Sigmoid colon (tissue), 7 donors: ENCODE data around the gene CDH23. TPM values are rescaled to one million over a fixed set of nuclear protein-coding genes. Genes with fewer than 3 reads are reported as not detected.

ENCODE experiments used
- DNase-seq: peaks from one replicate; pipeline ENCODE4 v3.0.0-alpha.2; 2019
- H3K27ac ChIP-seq, 4 donors: fragments of 200-600 bp; sonication (generic); one replicate each; pipeline ENCODE4 v1.5.1; 2016 to 2019; ENCODE audit warnings: mild to moderate bottlenecking in 1 of 4
- H3K27me3 ChIP-seq, 3 donors: fragments of 200-600 bp; sonication (generic); one replicate each; pipeline ENCODE4 v1.5.1; 2019; ENCODE audit warnings: mild to moderate bottlenecking in 1 of 3
- H3K36me3 ChIP-seq, 4 donors: fragments of 200-600 bp; sonication (generic); one replicate each; pipeline ENCODE4 v1.5.1; 2016 to 2019
- H3K4me1 ChIP-seq, 4 donors: fragments of 200-600 bp; sonication (generic); one replicate each; pipeline ENCODE4 v1.5.1; 2017 to 2019
- H3K4me3 ChIP-seq, 4 donors: fragments of 200-600 bp; sonication (generic); one replicate each; pipeline ENCODE4 v1.5.1; 2017 to 2019; ENCODE audit warnings: mild to moderate bottlenecking in 2 of 4, moderate library complexity in 1 of 4
- H3K9me3 ChIP-seq, 4 donors: fragments of 200-600 bp in 3 of 4; sonication (generic) in 3 of 4; one replicate each; pipeline versions ENCODE4 v1.5.1 to v1.6.1; 2013 to 2019
- CTCF ChIP-seq, 4 experiments: fragments of 450-650 bp in 3 of 4; fragments of 200-600 bp in 1 of 4; IDR thresholded peaks; one replicate each; pipeline ENCODE4 v1.5.1; 2016 to 2019; ENCODE audit warnings: antibody characterized with exemption in 4 of 4, mild to moderate bottlenecking in 3 of 4, moderate library complexity in 2 of 4
- EP300 ChIP-seq, 4 donors: sonication (generic); formaldehyde crosslinking; IDR thresholded peaks; one replicate each; pipeline ENCODE4 v1.6.1; 2017; ENCODE audit warnings: antibody characterized with exemption in 4 of 4
- POLR2A ChIP-seq, 2 donors: fragments of 450-650 bp; IDR thresholded peaks; one replicate each; pipeline ENCODE4 v1.6.1; 2016; ENCODE audit warnings: antibody characterized with exemption in 2 of 2, mild to moderate bottlenecking in 2 of 2, moderate library complexity in 2 of 2
- POLR2AphosphoS5 ChIP-seq, 4 donors: sonication (generic); formaldehyde crosslinking; IDR thresholded peaks; one replicate each; pipeline ENCODE4 v1.6.1; 2017; ENCODE audit warnings: antibody characterized with exemption in 4 of 4
- WGBS, 2 donors: extraction: QIAGEN DNeasy Blood & Tissue Kit; methylation state at CpG; one replicate each; pipeline ENCODE4 v1.1.7; 2013; 5-methylcytosine and 5-hydroxymethylcytosine counted together
- intact Hi-C: fragments of 100-400 bp; cut with DNase I; formaldehyde crosslinking; loops from one replicate; pipeline ENCODE4 v1.15.1; 2023
- polyA plus RNA-seq, 3 donors: library from polyadenylated mRNA; stranded (reverse); fragments of 200-250 nt; gene quantifications; one replicate each; pipeline ENCODE4 v1.2.3, GENCODE V29; 2013
- total RNA-seq, 4 donors: library from RNA; depleted of rRNA; stranded (reverse); fragments of >200 nt; gene quantifications; one replicate each; pipeline ENCODE4 v1.1.0, GENCODE V29; 2016
- donor health status: healthy with polysubstance abuse.
- donor health status: Bipolar disorder and iron deficiency.
- donor health status: healthy.

Gene CDH23
- total and polyA plus RNA-seq, 7 donors: 1.5 to 7.2 (median 3.0) TPM

GRCh38 chr10:71382757-71383156, 14.0 kb upstream of the CDH23 start:
- Histone ChIP-seq H3K27me3 (no peaks in the 10 kb centered on the region), H3K4me1 (peaks cover 0 to 2% (median under 1%) of the 10 kb centered on the region in 4 donors), H3K9me3 (no peaks in the 10 kb centered on the region), H3K36me3 (no peaks in the 10 kb centered on the region), H3K4me3 (no peak overlapping the region), H3K27ac (no peak overlapping the region)
- 92 to 97% methylated on average over 1 of the region's 1 CpG for WGBS, 2 donors
- intact Hi-C loops: loop anchor here (5.0 kb wide), 1 partner anchor 430 kb away; no protein-coding TSS in a partner anchor
- DNase-seq: no peak
- TF ChIP-seq EP300 (IDR thresholded peaks at IDR 0.05) (no peak), CTCF (IDR thresholded peaks at IDR 0.05) (no peak), POLR2AphosphoS5 (IDR thresholded peaks at IDR 0.05) (no peak), POLR2A (IDR thresholded peaks at IDR 0.05) (no peak)

GRCh38 chr10:71383972-71384687, 12.6 kb upstream of the CDH23 start:
- Histone ChIP-seq H3K27me3 (no peaks in the 10 kb centered on the region), H3K27ac (no peak overlapping the region), H3K4me3 (no peak overlapping the region), H3K9me3 (no peaks in the 10 kb centered on the region), H3K4me1 (no peaks in the 10 kb centered on the region), H3K36me3 (no peaks in the 10 kb centered on the region)
- intact Hi-C loops: loop anchor here (2.0 to 5.0 kb wide), 2 partner anchors 187 to 428 kb away; no protein-coding TSS in a partner anchor
- peak; percentile 83 for DNase-seq
- TF ChIP-seq POLR2AphosphoS5 (IDR thresholded peaks at IDR 0.05): no peak
- TF ChIP-seq EP300 (IDR thresholded peaks at IDR 0.05): no peak
- no peak for TF ChIP-seq POLR2A (IDR thresholded peaks at IDR 0.05)
- TF ChIP-seq CTCF (IDR thresholded peaks at IDR 0.05): peak; percentile 75 to 91 (median 87)
- 19 to 27% methylated on average over 10 of the region's 10 CpGs for WGBS, 2 donors

GRCh38 chr10:71388171-71388570, 8.5 kb upstream of the CDH23 start:
- H3K4me3 ChIP-seq: no peak overlapping the region
- no peak for DNase-seq
- H3K9me3 ChIP-seq: no peaks in the 10 kb centered on the region
- intact Hi-C loops: no loop called here
- 59 to 81% methylated on average over 5 of the region's 5 CpGs for WGBS, 2 donors
- H3K27ac ChIP-seq: no peak overlapping the region
- TF ChIP-seq POLR2AphosphoS5 (IDR thresholded peaks at IDR 0.05) (no peak), EP300 (IDR thresholded peaks at IDR 0.05) (no peak), POLR2A (IDR thresholded peaks at IDR 0.05) (no peak)
- no peaks in the 10 kb centered on the region for H3K4me1 ChIP-seq
- H3K27me3 ChIP-seq: peaks cover 0 to 10% (median 0%) of the 10 kb centered on the region in 3 donors
- no peaks in the 10 kb centered on the region for H3K36me3 ChIP-seq

- Histone ChIP-seq H3K4me3 (no peak overlapping the region), H3K27me3 (peaks cover 0 to 10% (median 0%) of the 10 kb centered on the region in 3 donors), H3K9me3 (no peaks in the 10 kb centered on the region), H3K4me1 (no peaks in the 10 kb centered on the region), H3K27ac (no peak overlapping the region), H3K36me3 (no peaks in the 10 kb centered on the region)
- TF ChIP-seq POLR2A (IDR thresholded peaks at IDR 0.05): no peak
- TF ChIP-seq CTCF (IDR thresholded peaks at IDR 0.05): no peak
- TF ChIP-seq EP300 (IDR thresholded peaks at IDR 0.05): no peak
- TF ChIP-seq POLR2AphosphoS5 (IDR thresholded peaks at IDR 0.05): no peak
- WGBS, 2 donors: 82 to 89% methylated on average over 8 of the region's 8 CpGs
- intact Hi-C loops: no loop called here
- DNase-seq: peak; percentile 35
Measured at GRCh38 chr10:71388583-71389310, 8.0 kb upstream of the CDH23 start.

GRCh38 chr10:71389768-71390460, 6.8 kb upstream of the CDH23 start:
- Histone ChIP-seq H3K9me3 (no peaks in the 10 kb centered on the region), H3K27ac (no peak overlapping the region), H3K4me1 (no peaks in the 10 kb centered on the region), H3K36me3 (no peaks in the 10 kb centered on the region), H3K27me3 (peaks cover 0 to 10% (median 0%) of the 10 kb centered on the region in 3 donors), H3K4me3 (no peak overlapping the region)
- WGBS, 2 donors: 80 to 85% methylated on average over 14 of the region's 14 CpGs
- no peak for DNase-seq
- intact Hi-C loops: no loop called here
- TF ChIP-seq CTCF (IDR thresholded peaks at IDR 0.05) (no peak), POLR2A (IDR thresholded peaks at IDR 0.05) (no peak), POLR2AphosphoS5 (IDR thresholded peaks at IDR 0.05) (no peak), EP300 (IDR thresholded peaks at IDR 0.05) (no peak)
